Fibroblast of lung (primary cell): ENCODE measurements around the gene TUBGCP5.

Source experiments
- CTCF ChIP-seq, 2 donors: IDR thresholded peaks in 1 of 2; conservative IDR thresholded peaks in 1 of 2; 1 replicate in 1 of 2; 2 replicates in 1 of 2; pipeline ENCODE4 v1.5.1; 2011 to 2012; ENCODE audit warnings: low read length in 2 of 2, control low read depth in 1 of 2, inconsistent platforms in 1 of 2, low read depth in 1 of 2, mild to moderate bottlenecking in 1 of 2
- EZH2 ChIP-seq: IDR thresholded peaks from 2 replicates; pipeline ENCODE4 v1.5.1; 2012; ENCODE audit warnings: low read length, control low read depth, mild to moderate bottlenecking; ENCODE audit errors: missing control alignments

GRCh38 chr15:23079766-23080165 lies 40.4 kb upstream of the TUBGCP5 start:
- TF ChIP-seq CTCF (conservative IDR thresholded peaks at IDR 0.05 in 1 of 2, IDR thresholded peaks at IDR 0.05 in 1 of 2; ENCODE audit: low read depth in 1 of 2, low read length in 2 of 2) (no peak), EZH2 (no peak)
